Sigmoid colon (tissue), 4 donors: ENCODE results near the gene CNN3.

ENCODE experiments used
- CTCF ChIP-seq, 4 experiments: fragments of 450-650 bp in 3 of 4; fragments of 200-600 bp in 1 of 4; IDR thresholded peaks; one replicate each; pipeline ENCODE4 v1.5.1; 2016 to 2019; ENCODE audit warnings: antibody characterized with exemption in 4 of 4, mild to moderate bottlenecking in 3 of 4, moderate library complexity in 2 of 4
- POLR2A ChIP-seq, 2 donors: fragments of 450-650 bp; IDR thresholded peaks; one replicate each; pipeline ENCODE4 v1.6.1; 2016; ENCODE audit warnings: antibody characterized with exemption in 2 of 2, mild to moderate bottlenecking in 2 of 2, moderate library complexity in 2 of 2
- POLR2AphosphoS5 ChIP-seq, 4 donors: sonication (generic); formaldehyde crosslinking; IDR thresholded peaks; one replicate each; pipeline ENCODE4 v1.6.1; 2017; ENCODE audit warnings: antibody characterized with exemption in 4 of 4

GRCh38 chr1:94951046-94951445, 24.1 kb upstream of the CNN3 start:
- TF ChIP-seq CTCF (IDR thresholded peaks at IDR 0.05) = no peak
- TF ChIP-seq POLR2AphosphoS5 (IDR thresholded peaks at IDR 0.05) = no peak
- TF ChIP-seq POLR2A (IDR thresholded peaks at IDR 0.05) = no peak
